ENCODE data around the gene IRF2BP1. TPM values are rescaled to one million over a fixed set of nuclear protein-coding genes. Genes with fewer than 3 reads are reported as not detected.

IRF2BP1 gene
- total RNA-seq, 1 donor from 2014 or later = 9.8 TPM

DNA sequence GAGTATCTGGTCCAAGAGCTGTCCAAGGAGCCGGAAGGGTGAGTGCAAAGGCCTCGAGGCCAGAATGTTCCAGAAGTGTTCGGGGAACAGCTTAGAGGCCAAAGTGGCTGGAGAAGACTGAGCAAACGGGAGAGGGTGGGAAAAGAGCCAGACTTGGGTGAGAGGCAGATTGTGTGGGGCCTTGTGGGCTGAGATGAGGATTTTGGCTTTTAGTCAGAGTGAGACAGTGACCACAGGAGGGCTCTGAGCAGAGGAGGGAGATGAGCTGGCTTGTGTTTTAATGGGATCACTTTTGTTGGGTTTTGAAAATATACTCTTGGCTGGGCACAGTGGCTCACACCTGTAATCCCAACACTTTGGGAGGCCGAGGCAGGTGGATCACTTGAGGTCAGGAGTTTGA, 23.0 kb upstream of the IRF2BP1 start:
- Histone ChIP-seq H3K27me3 (no peaks in the 10 kb centered on the region), H3K4me2 (no peak overlapping the region), H2AFZ (replicated peaks) (no peak overlapping the region), H3F3A (ENCODE audit: low read depth) (no peaks in the 10 kb centered on the region), H3K27ac (no peak overlapping the region), H3K9me3 (ENCODE audit: low read depth) (no peaks in the 10 kb centered on the region), H3K4me3 (no peak overlapping the region), H4K20me1 (ENCODE audit: low read depth) (no peaks in the 10 kb centered on the region), H3K36me3 (no peaks in the 10 kb centered on the region), H3K4me1 (no peaks in the 10 kb centered on the region), H3K9ac (no peak overlapping the region), H3K79me2 (ENCODE audit: low read depth) (no peaks in the 10 kb centered on the region)
- H3K27ac Mint-ChIP-seq = no peak overlapping the region
- no peak overlapping the region for H3K4me3 Mint-ChIP-seq
- H3K9me3 Mint-ChIP-seq = no peaks in the 10 kb centered on the region
- TF ChIP-seq EZH2 (IDR thresholded peaks at IDR 0.05) (no peak), EZH2phosphoT487 (IDR thresholded peaks at IDR 0.05) (no peak)
- TF ChIP-seq, protein P1, sequence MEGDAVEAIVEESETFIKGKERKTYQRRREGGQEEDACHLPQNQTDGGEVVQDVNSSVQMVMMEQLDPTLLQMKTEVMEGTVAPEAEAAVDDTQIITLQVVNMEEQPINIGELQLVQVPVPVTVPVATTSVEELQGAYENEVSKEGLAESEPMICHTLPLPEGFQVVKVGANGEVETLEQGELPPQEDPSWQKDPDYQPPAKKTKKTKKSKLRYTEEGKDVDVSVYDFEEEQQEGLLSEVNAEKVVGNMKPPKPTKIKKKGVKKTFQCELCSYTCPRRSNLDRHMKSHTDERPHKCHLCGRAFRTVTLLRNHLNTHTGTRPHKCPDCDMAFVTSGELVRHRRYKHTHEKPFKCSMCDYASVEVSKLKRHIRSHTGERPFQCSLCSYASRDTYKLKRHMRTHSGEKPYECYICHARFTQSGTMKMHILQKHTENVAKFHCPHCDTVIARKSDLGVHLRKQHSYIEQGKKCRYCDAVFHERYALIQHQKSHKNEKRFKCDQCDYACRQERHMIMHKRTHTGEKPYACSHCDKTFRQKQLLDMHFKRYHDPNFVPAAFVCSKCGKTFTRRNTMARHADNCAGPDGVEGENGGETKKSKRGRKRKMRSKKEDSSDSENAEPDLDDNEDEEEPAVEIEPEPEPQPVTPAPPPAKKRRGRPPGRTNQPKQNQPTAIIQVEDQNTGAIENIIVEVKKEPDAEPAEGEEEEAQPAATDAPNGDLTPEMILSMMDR (IDR thresholded peaks at IDR 0.05) = no peak
- H3K36me3 Mint-ChIP-seq = no peaks in the 10 kb centered on the region
- peaks cover 8% of the 10 kb centered on the region for H3K4me1 Mint-ChIP-seq
- peaks cover 6% of the 10 kb centered on the region for H3K27me3 Mint-ChIP-seq (ENCODE audit: insufficient read depth, low read depth)
- DNase-seq (ENCODE audit: low spot score) = no peak

DNA sequence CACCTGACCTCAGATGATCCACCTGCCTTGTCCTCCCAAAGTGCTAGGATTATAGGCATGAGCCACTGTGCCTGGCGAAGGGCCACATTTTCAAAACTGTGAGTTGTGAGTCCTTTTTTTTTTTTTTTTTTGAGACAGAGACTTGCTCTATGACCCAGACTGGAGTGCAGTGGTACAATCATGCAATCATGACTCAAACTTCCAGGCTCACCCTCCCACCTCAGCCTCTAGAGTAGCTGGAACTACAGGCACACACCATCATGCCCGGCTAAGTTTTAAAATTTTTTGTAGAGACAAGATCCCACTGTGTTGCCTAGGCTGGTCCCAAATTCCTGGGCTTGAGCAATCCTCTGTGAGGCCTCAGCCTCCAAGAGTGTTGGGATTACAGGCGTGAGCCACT, 20.3 kb upstream of the IRF2BP1 start:
- TF ChIP-seq EZH2phosphoT487 (IDR thresholded peaks at IDR 0.05) (no peak), EZH2 (IDR thresholded peaks at IDR 0.05) (no peak)
- TF ChIP-seq, protein P1 (IDR thresholded peaks at IDR 0.05) = no peak
- H3K9ac ChIP-seq = no peak overlapping the region
- H3K36me3 Mint-ChIP-seq = no peaks in the 10 kb centered on the region
- H3K27me3 Mint-ChIP-seq (ENCODE audit: insufficient read depth, low read depth) = peaks cover 3% of the 10 kb centered on the region
- peaks cover 14% of the 10 kb centered on the region for H3F3A ChIP-seq (ENCODE audit: low read depth)
- no peak for DNase-seq (ENCODE audit: low spot score)
- peaks cover 17% of the 10 kb centered on the region for H3K4me1 Mint-ChIP-seq
- no peaks in the 10 kb centered on the region for H3K9me3 Mint-ChIP-seq
- H3K27ac ChIP-seq = no peak overlapping the region
- H3K4me3 Mint-ChIP-seq = no peak overlapping the region
- peaks cover 2% of the 10 kb centered on the region for H3K4me1 ChIP-seq
- H4K20me1 ChIP-seq (ENCODE audit: low read depth) = peaks cover 2% of the 10 kb centered on the region
- peaks cover 11% of the 10 kb centered on the region for H3K27me3 ChIP-seq
- H3K36me3 ChIP-seq = no peaks in the 10 kb centered on the region
- no peak overlapping the region for H3K4me2 ChIP-seq
- H3K79me2 ChIP-seq (ENCODE audit: low read depth) = no peaks in the 10 kb centered on the region
- no peak overlapping the region for H3K27ac Mint-ChIP-seq
- H3K9me3 ChIP-seq (ENCODE audit: low read depth) = no peaks in the 10 kb centered on the region
- H2AFZ ChIP-seq (replicated peaks) = no peak overlapping the region
- no peak overlapping the region for H3K4me3 ChIP-seq

DNA sequence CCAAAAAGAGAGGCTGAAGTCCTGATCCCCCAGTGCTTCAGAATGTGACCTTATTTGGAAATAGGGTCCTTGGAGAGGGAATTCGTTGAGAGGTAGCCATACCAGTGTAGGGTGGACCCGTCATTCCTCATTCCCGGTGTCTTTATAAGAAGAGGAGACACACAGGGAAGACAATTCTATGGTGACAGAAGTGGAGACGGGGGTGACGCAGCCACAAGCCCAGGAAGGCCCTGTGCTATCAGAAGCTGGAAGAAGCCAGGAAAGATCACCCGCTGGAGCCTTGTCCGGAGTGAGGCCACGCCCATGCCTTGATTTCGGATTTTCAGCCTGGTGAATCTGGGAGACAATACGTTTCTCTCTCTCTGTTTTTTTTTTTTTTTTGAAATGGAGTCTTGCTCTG, 19.1 kb upstream of the IRF2BP1 start:
- Histone ChIP-seq H3K27me3 (peaks cover 23% of the 10 kb centered on the region), H3K9ac (no peak overlapping the region), H3F3A (ENCODE audit: low read depth) (peaks cover 25% of the 10 kb centered on the region), H3K36me3 (no peaks in the 10 kb centered on the region), H4K20me1 (ENCODE audit: low read depth) (peaks cover 14% of the 10 kb centered on the region), H3K4me3 (no peak overlapping the region), H3K4me2 (no peak overlapping the region), H3K27ac (no peak overlapping the region), H2AFZ (replicated peaks) (no peak overlapping the region), H3K4me1 (peaks cover 6% of the 10 kb centered on the region), H3K79me2 (ENCODE audit: low read depth) (no peaks in the 10 kb centered on the region), H3K9me3 (ENCODE audit: low read depth) (no peaks in the 10 kb centered on the region)
- Mint-ChIP-seq H3K36me3 (peaks cover 8% of the 10 kb centered on the region), H3K27me3 (ENCODE audit: insufficient read depth, low read depth) (peaks cover 7% of the 10 kb centered on the region), H3K4me1 (peaks cover 23% of the 10 kb centered on the region), H3K4me3 (no peak overlapping the region), H3K27ac (no peak overlapping the region), H3K9me3 (no peaks in the 10 kb centered on the region)
- no peak for DNase-seq (ENCODE audit: low spot score)
- no peak for TF ChIP-seq EZH2phosphoT487 (IDR thresholded peaks at IDR 0.05)
- TF ChIP-seq, protein P1 (IDR thresholded peaks at IDR 0.05) = no peak
